ENCODE data around the gene KIF13A.

KIF13A gene

GRCh38 chr6:17785094-17785787 is 202.2 kb downstream of the KIF13A start:
- DNase-seq (ENCODE audit: low read depth): no peak
- no peak for TF ChIP-seq CTCF (conservative IDR thresholded peaks at IDR 0.05; ENCODE audit: low read length)
- H3K4me3 ChIP-seq (ENCODE audit: low read length): no peak overlapping the region

GRCh38 chr6:17780061-17780460 is 207.4 kb downstream of the KIF13A start:
- no peak for DNase-seq (ENCODE audit: low read depth)
- TF ChIP-seq CTCF (conservative IDR thresholded peaks at IDR 0.05; ENCODE audit: low read length): no peak
- H3K4me3 ChIP-seq (ENCODE audit: low read length): no peak overlapping the region

GRCh38 chr6:17771609-17772008 is 215.8 kb downstream of the KIF13A start:
- no peak for DNase-seq (ENCODE audit: low read depth)
- TF ChIP-seq CTCF (conservative IDR thresholded peaks at IDR 0.05; ENCODE audit: low read length): no peak

GRCh38 chr6:17768881-17769280 is 218.6 kb downstream of the KIF13A start:
- DNase-seq (ENCODE audit: low read depth): no peak
- H3K4me3 ChIP-seq (ENCODE audit: low read length): no peak overlapping the region
- no peak for TF ChIP-seq CTCF (conservative IDR thresholded peaks at IDR 0.05; ENCODE audit: low read length)

More at GRCh38 chr6:17771609-17772008, 215.8 kb downstream of the KIF13A start:
- H3K4me3 ChIP-seq (ENCODE audit: low read length): no peak overlapping the region

- peak; percentile 9 for DNase-seq (ENCODE audit: low read depth)
- TF ChIP-seq CTCF (conservative IDR thresholded peaks at IDR 0.05; ENCODE audit: low read length): no peak
Observed at GRCh38 chr6:17768388-17768787, 219.0 kb downstream of the KIF13A start.

GRCh38 chr6:17762651-17763050 is 224.8 kb downstream of the KIF13A start:
- no peak for DNase-seq (ENCODE audit: low read depth)
- no peak overlapping the region for H3K4me3 ChIP-seq (ENCODE audit: low read length)
- TF ChIP-seq CTCF (conservative IDR thresholded peaks at IDR 0.05; ENCODE audit: low read length): no peak

More at GRCh38 chr6:17768388-17768787, 219.0 kb downstream of the KIF13A start:
- H3K4me3 ChIP-seq (ENCODE audit: low read length): no peak overlapping the region

GRCh38 chr6:17758119-17758518 is 229.3 kb downstream of the KIF13A start:
- no peak for DNase-seq (ENCODE audit: low read depth)
- H3K4me3 ChIP-seq (ENCODE audit: low read length): no peak overlapping the region
- no peak for TF ChIP-seq CTCF (conservative IDR thresholded peaks at IDR 0.05; ENCODE audit: low read length)
